ENCODE data around the gene DUSP15. TPM values are rescaled to one million over a fixed set of nuclear protein-coding genes. Genes with fewer than 3 reads are reported as not detected.

The DUSP15 gene
- total RNA-seq, 1 donor from 2014 or later, result 13.0 TPM

- no peak for TF ChIP-seq CTCF (IDR thresholded peaks at IDR 0.05)
- no peaks in the 10 kb centered on the region for H3K36me3 ChIP-seq
- peaks cover 9 to 10% of the 10 kb centered on the region in 2 donors for H3K4me1 ChIP-seq
- intact Hi-C loops (cut with DNase I), result loop anchor here (10.0 kb wide), 1 partner anchor 176 kb away; no protein-coding TSS in a partner anchor
- peak in 1 of 2 donors; percentile 12 for DNase-seq (ENCODE audit: low spot score in 2 of 2)
- no peak overlapping the region for H3K27ac ChIP-seq
- no peaks in the 10 kb centered on the region for H3K27me3 ChIP-seq
- H3K9me3 ChIP-seq, result no peaks in the 10 kb centered on the region
- no peak overlapping the region for H3K4me3 ChIP-seq
Observed at GRCh38 chr20:31858760-31859083, 11.6 kb downstream of the DUSP15 start.

DNA sequence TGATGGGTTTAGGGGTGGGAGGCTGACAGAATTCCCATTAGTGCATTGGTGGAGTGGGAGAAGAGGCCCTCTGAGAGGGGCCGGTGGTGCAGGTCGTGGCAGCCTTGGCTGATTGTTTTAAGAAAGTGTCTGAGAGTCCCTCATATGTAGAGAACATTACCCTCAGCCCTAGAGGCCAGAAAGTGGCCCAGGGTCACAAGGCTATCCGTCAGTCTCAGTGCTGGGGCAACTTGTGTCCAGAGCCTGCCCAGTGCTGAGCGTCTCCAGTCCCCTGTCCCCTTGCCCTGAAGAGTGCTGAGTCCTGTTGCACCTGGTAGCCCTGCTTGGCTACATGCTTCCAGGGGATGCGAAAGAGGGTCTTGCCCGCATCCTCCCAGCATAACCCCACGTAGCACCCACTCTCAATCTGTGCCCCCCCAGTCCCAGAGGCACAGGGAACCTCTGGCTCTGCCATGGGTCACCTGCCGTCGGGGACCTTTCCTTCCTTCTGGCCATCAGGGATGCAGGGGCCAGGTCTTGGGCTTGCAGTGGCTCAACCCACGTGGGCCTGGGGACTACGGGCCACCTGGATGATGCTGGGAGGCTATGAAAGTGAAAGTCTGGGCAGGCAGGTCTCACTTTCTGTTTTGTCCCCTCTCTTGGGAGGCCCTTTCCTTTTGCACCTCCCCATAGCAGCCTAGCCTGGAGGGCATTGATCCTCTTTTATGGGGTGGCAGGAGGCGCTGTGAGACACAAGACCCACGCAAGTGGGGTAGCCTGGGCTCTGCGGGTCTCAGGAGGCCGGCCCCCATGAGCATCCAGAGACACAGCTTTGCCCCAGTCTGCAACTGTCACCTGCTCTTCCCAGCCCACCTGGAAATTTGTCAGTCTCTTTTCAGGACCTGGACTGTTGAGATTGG is 12.2 kb downstream of the DUSP15 start:
- peak in 1 of 2 donors; percentile 34 for DNase-seq (ENCODE audit: low spot score in 2 of 2)
- no peak for TF ChIP-seq CTCF (IDR thresholded peaks at IDR 0.05)
- peaks cover 9 to 10% of the 10 kb centered on the region in 2 donors for H3K4me1 ChIP-seq
- no peaks in the 10 kb centered on the region for H3K36me3 ChIP-seq
- intact Hi-C loops (cut with DNase I), result loop anchor here (10.0 kb wide), 1 partner anchor 177 kb away; no protein-coding TSS in a partner anchor
- H3K4me3 ChIP-seq, result no peak overlapping the region
- H3K9me3 ChIP-seq, result no peaks in the 10 kb centered on the region
- no peaks in the 10 kb centered on the region for H3K27me3 ChIP-seq
- no peak overlapping the region for H3K27ac ChIP-seq

DNA sequence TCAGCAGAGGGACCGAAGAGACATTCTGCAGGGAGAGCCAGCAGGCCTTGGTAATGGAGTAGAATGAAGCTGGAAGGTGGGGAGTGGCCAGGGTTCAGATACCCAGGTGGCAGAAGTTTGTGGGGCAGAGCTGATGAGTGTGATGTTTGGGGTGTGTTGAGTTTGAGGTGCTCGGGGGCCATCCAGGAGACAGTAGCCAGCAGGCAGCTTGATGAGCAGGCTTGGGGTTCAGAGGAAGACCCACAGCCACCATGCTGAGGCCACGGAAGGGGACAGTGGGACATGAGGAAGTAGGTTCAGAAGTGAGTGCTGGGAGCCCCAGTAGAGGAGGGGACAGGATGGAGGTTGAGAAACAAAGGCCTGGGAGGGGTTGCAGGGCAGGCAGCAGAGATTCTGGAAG is 13.8 kb downstream of the DUSP15 start:
- no peak for DNase-seq (ENCODE audit: low spot score in 2 of 2)
- intact Hi-C loops (cut with DNase I), result loop anchor here (10.0 kb wide), 1 partner anchor 178 kb away; no protein-coding TSS in a partner anchor
- Histone ChIP-seq H3K27ac (no peak overlapping the region), H3K27me3 (no peaks in the 10 kb centered on the region), H3K9me3 (no peaks in the 10 kb centered on the region), H3K4me3 (no peak overlapping the region), H3K4me1 (peaks cover 9 to 10% of the 10 kb centered on the region in 2 donors), H3K36me3 (no peaks in the 10 kb centered on the region)
- no peak for TF ChIP-seq CTCF (IDR thresholded peaks at IDR 0.05)

DNA sequence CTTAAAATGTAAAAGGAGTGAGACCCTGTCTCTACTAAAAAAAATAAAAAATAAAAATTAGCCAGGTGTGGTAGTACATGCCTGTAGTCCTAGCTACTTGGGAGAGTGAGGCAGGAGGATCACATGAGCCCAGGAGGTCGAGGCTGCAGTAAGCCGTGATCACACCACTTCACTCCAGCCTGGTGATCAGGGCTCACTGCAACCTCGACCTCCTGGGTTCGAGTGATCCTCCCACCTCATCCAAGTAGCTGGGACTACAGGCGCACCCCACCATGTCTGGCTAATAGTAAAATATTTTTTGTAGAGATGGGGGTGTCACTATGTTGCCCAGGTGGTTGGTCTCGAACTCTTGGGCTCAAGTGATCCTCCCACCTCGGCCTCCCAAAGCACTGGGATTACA is 16.8 kb downstream of the DUSP15 start:
- intact Hi-C loops (cut with DNase I), result loop anchor here (10.0 kb wide), 1 partner anchor 181 kb away; no protein-coding TSS in a partner anchor

DNA sequence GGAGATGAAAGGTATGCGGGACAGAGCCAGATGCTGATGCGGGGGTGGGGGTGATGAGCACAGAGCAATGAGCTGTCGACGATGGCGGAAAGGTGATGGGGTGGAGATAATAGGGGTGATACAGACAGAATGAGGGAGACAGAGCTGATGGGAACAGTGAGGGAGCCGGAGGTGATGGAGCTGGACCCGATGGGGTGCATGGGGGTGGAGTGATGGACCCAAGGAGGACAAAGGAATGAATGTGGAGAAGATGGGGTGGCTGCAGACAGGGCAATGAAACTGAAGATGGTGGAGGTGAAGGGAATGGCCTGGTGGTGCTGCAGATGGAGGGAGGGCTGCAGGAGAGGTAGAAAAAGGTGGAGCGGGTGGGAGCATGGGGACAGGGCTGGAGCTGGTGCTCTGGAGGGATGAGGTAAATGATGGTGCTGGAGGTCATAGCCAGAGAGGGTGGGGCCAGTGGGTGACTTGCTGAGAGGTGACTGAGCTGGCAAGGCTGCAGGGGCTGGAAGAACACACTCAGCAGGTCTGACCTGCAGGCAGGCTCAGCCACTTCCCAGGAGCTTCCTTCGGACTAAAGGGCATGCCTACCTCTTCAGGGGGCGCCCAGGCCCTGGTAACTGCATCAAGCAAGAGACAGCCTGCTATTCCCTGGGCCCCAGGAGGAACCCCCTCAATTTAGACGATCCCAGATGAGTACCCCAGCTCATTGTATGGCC is 18.9 kb downstream of the DUSP15 start:
- no peak for DNase-seq (ENCODE audit: low spot score in 2 of 2)
- Histone ChIP-seq H3K9me3 (no peaks in the 10 kb centered on the region), H3K4me3 (no peak overlapping the region), H3K36me3 (no peaks in the 10 kb centered on the region), H3K27ac (no peak overlapping the region), H3K27me3 (no peaks in the 10 kb centered on the region), H3K4me1 (peaks cover 1% of the 10 kb centered on the region in 2 donors)
- intact Hi-C loops (cut with DNase I), result loop anchor here (10.0 kb wide), 1 partner anchor 183 kb away; no protein-coding TSS in a partner anchor
- TF ChIP-seq CTCF (IDR thresholded peaks at IDR 0.05), result no peak

More for the DNA sequence above, 16.8 kb downstream of the DUSP15 start:
- no peaks in the 10 kb centered on the region for H3K27me3 ChIP-seq
- no peak for TF ChIP-seq CTCF (IDR thresholded peaks at IDR 0.05)
- H3K4me1 ChIP-seq, result no peaks in the 10 kb centered on the region
- H3K27ac ChIP-seq, result no peak overlapping the region
- H3K36me3 ChIP-seq, result no peaks in the 10 kb centered on the region
- no peaks in the 10 kb centered on the region for H3K9me3 ChIP-seq
- H3K4me3 ChIP-seq, result no peak overlapping the region
- DNase-seq (ENCODE audit: low spot score in 2 of 2), result no peak

All from ascending aorta (tissue), 2 donors.